GM13977 (cell line): ENCODE data around the gene AMIGO2.

Experiments
- DNase-seq: peaks from one replicate; pipeline ENCODE4 v3.0.0; 2012; ENCODE audit warnings: low spot score
- CTCF ChIP-seq: IDR thresholded peaks from 2 replicates; pipeline ENCODE4 v1.5.1; 2012; ENCODE audit warnings: mild to moderate bottlenecking, control low read depth; ENCODE audit not compliant: insufficient read depth; ENCODE audit errors: extremely low read depth, missing control alignments
- in situ Hi-C: fragments of 300-500 bp; cut with MboI; formaldehyde crosslinking; loops from one replicate; pipeline ENCODE4 v1.12.0; 2022; ENCODE audit warnings: low sequenced_read_pairs, low pct_unique_long_range_greater_than_20kb, mixed read lengths, inconsistent platforms; ENCODE audit not compliant: unreplicated experiment

Gene AMIGO2

GRCh38 chr12:47082283-47082682 lies 2.5 kb upstream of the AMIGO2 start:
- in situ Hi-C loops = no loop called here
- no peak for DNase-seq
- TF ChIP-seq CTCF = no peak

- TF ChIP-seq CTCF = no peak
- DNase-seq = peak; percentile 19
- in situ Hi-C loops = no loop called here
These were observed 1.2 kb upstream of the AMIGO2 start for GRCh38 chr12:47080725-47081502.

GRCh38 chr12:47079981-47080724 lies 394 bp upstream of the AMIGO2 start:
- peak; percentile 51 for DNase-seq
- in situ Hi-C loops = no loop called here
- no peak for TF ChIP-seq CTCF

- no peak for TF ChIP-seq CTCF
- DNase-seq = no peak
- in situ Hi-C loops = no loop called here
These were observed 859 bp downstream of the AMIGO2 start for GRCh38 chr12:47078733-47079467.

- in situ Hi-C loops = no loop called here
- TF ChIP-seq CTCF = no peak
- DNase-seq = no peak
These were observed 1.7 kb downstream of the AMIGO2 start for GRCh38 chr12:47078086-47078395.

- DNase-seq = no peak
- in situ Hi-C loops = no loop called here
- no peak for TF ChIP-seq CTCF
These were observed 2.3 kb downstream of the AMIGO2 start for GRCh38 chr12:47077206-47078085.
